HG02588 (cell line): Measurements from ENCODE around the gene C6orf141.

Experiments used
- ATAC-seq: cut with Tn5 transposase; IDR thresholded peaks from one replicate; pipeline ENCODE4 v1.9.1; 2021; ENCODE audit warnings: mild to moderate bottlenecking, moderate library complexity; ENCODE audit not compliant: unreplicated experiment

Gene C6orf141

GRCh38 chr6:49550492-49551077 is at the start of gene C6orf141:
TSS of gene C6orf141 (plus strand) at chr6:49550668. CDS start at chr6:49550793, 125 bp downstream.
- peak; percentile 61 for ATAC-seq

- no peak for ATAC-seq
Observed at GRCh38 chr6:49504666-49505065, 45.8 kb upstream of the C6orf141 start.

- no peak for ATAC-seq
Observed at GRCh38 chr6:49506569-49507111, 43.8 kb upstream of the C6orf141 start.

GRCh38 chr6:49509342-49509741 is 41.1 kb upstream of the C6orf141 start:
- ATAC-seq, result no peak

- no peak for ATAC-seq
Observed at GRCh38 chr6:49513153-49513989, 37.1 kb upstream of the C6orf141 start.

GRCh38 chr6:49514571-49515484 is 35.6 kb upstream of the C6orf141 start:
- ATAC-seq, result no peak

- ATAC-seq, result no peak
Observed at GRCh38 chr6:49515485-49516146, 34.9 kb upstream of the C6orf141 start.

GRCh38 chr6:49516147-49516505 is 34.3 kb upstream of the C6orf141 start:
- no peak for ATAC-seq

- no peak for ATAC-seq
Observed at GRCh38 chr6:49517919-49518318, 32.5 kb upstream of the C6orf141 start.

- ATAC-seq, result peak; percentile 85
Observed at GRCh38 chr6:49519660-49520059, 30.8 kb upstream of the C6orf141 start.

GRCh38 chr6:49522710-49523593 is 27.5 kb upstream of the C6orf141 start:
- ATAC-seq, result no peak

GRCh38 chr6:49523901-49524300 is 26.6 kb upstream of the C6orf141 start:
- ATAC-seq, result no peak

- ATAC-seq, result no peak
Observed at GRCh38 chr6:49524541-49524940, 25.9 kb upstream of the C6orf141 start.

GRCh38 chr6:49526598-49526997 is 23.9 kb upstream of the C6orf141 start:
- ATAC-seq, result no peak

- no peak for ATAC-seq
Observed at GRCh38 chr6:49527320-49527719, 23.1 kb upstream of the C6orf141 start.

GRCh38 chr6:49528571-49528970 is 21.9 kb upstream of the C6orf141 start:
- no peak for ATAC-seq

GRCh38 chr6:49530141-49530776 is 20.2 kb upstream of the C6orf141 start:
- no peak for ATAC-seq

- peak; percentile 88 for ATAC-seq
Observed at GRCh38 chr6:49531774-49532569, 18.5 kb upstream of the C6orf141 start.
